ENCODE data around the gene FBXO24. TPM values are rescaled to one million over a fixed set of nuclear protein-coding genes. Genes with fewer than 3 reads are reported as not detected.
"Not testable (repeated sequence)": the region's sequence is repeated elsewhere in the genome, so short reads cannot be mapped to it uniquely, and the experiment has no call there.

FBXO24 gene
- total RNA-seq, 1 donor from 2014 or later = 0.40 TPM

- intact Hi-C loops (cut with DNase I) = no loop called here
- no peak for DNase-seq (ENCODE audit: low spot score)
Measured at GRCh38 chr7:100555701-100556100, 30.4 kb upstream of the FBXO24 start.

GRCh38 chr7:100556541-100556940 is 29.6 kb upstream of the FBXO24 start:
- DNase-seq (ENCODE audit: low spot score) = no peak
- intact Hi-C loops (cut with DNase I) = no loop called here

GRCh38 chr7:100559127-100559526 is 27.0 kb upstream of the FBXO24 start:
- intact Hi-C loops (cut with DNase I) = loop anchor here (1.0 kb wide), 2 partner anchors 76 to 90 kb away; partner anchors contain the start of gene NYAP1

GRCh38 chr7:100561491-100562194 is 24.5 kb upstream of the FBXO24 start:
- DNase-seq (ENCODE audit: low spot score) = no peak
- intact Hi-C loops (cut with DNase I) = no loop called here

More at GRCh38 chr7:100559127-100559526, 27.0 kb upstream of the FBXO24 start:
- DNase-seq (ENCODE audit: low spot score) = no peak

- intact Hi-C loops (cut with DNase I) = no loop called here
- DNase-seq (ENCODE audit: low spot score) = no peak
Measured at GRCh38 chr7:100562195-100563099, 23.7 kb upstream of the FBXO24 start.

GRCh38 chr7:100563100-100563564 is 23.0 kb upstream of the FBXO24 start:
- intact Hi-C loops (cut with DNase I) = no loop called here
- no peak for DNase-seq (ENCODE audit: low spot score)

- peak; percentile 91 for DNase-seq (ENCODE audit: low spot score)
- intact Hi-C loops (cut with DNase I) = loop anchor here (1.0 kb wide), 1 partner anchor 127 kb away; no protein-coding TSS in a partner anchor
Measured at GRCh38 chr7:100563809-100564400, 22.2 kb upstream of the FBXO24 start.

GRCh38 chr7:100564405-100564804 is 21.7 kb upstream of the FBXO24 start:
- DNase-seq (ENCODE audit: low spot score) = not testable (repeated sequence)
- intact Hi-C loops (cut with DNase I) = loop anchor here (1.0 kb wide), 1 partner anchor 127 kb away; no protein-coding TSS in a partner anchor

- intact Hi-C loops (cut with DNase I) = no loop called here
- DNase-seq (ENCODE audit: low spot score) = no peak
Measured at GRCh38 chr7:100565133-100565571, 21.0 kb upstream of the FBXO24 start.

- intact Hi-C loops (cut with DNase I) = no loop called here
- DNase-seq (ENCODE audit: low spot score) = no peak
Measured at GRCh38 chr7:100566018-100566531, 20.1 kb upstream of the FBXO24 start.

- intact Hi-C loops (cut with DNase I) = no loop called here
- no peak for DNase-seq (ENCODE audit: low spot score)
Measured at GRCh38 chr7:100567031-100567730, 18.9 kb upstream of the FBXO24 start.

GRCh38 chr7:100567751-100568175 is 18.4 kb upstream of the FBXO24 start:
- DNase-seq (ENCODE audit: low spot score) = no peak
- intact Hi-C loops (cut with DNase I) = no loop called here

GRCh38 chr7:100568176-100568895 is 17.8 kb upstream of the FBXO24 start:
- intact Hi-C loops (cut with DNase I) = no loop called here
- no peak for DNase-seq (ENCODE audit: low spot score)

GRCh38 chr7:100568896-100569844 is 17.0 kb upstream of the FBXO24 start:
- intact Hi-C loops (cut with DNase I) = no loop called here
- no peak for DNase-seq (ENCODE audit: low spot score)

GRCh38 chr7:100570954-100571828 is 14.9 kb upstream of the FBXO24 start:
- intact Hi-C loops (cut with DNase I) = no loop called here
- no peak for DNase-seq (ENCODE audit: low spot score)

GRCh38 chr7:100571829-100572116 is 14.4 kb upstream of the FBXO24 start:
- no peak for DNase-seq (ENCODE audit: low spot score)
- intact Hi-C loops (cut with DNase I) = no loop called here

Measured in cardiac septum (tissue), 1 donor.